ENCODE data around the gene SP1. TPM values are rescaled to one million over a fixed set of nuclear protein-coding genes. Genes with fewer than 3 reads are reported as not detected.

Gene SP1
- total and polyA plus RNA-seq, 2 experiments from 2014 or later: 11.1 to 68.4 TPM

- TF ChIP-seq, protein P1, sequence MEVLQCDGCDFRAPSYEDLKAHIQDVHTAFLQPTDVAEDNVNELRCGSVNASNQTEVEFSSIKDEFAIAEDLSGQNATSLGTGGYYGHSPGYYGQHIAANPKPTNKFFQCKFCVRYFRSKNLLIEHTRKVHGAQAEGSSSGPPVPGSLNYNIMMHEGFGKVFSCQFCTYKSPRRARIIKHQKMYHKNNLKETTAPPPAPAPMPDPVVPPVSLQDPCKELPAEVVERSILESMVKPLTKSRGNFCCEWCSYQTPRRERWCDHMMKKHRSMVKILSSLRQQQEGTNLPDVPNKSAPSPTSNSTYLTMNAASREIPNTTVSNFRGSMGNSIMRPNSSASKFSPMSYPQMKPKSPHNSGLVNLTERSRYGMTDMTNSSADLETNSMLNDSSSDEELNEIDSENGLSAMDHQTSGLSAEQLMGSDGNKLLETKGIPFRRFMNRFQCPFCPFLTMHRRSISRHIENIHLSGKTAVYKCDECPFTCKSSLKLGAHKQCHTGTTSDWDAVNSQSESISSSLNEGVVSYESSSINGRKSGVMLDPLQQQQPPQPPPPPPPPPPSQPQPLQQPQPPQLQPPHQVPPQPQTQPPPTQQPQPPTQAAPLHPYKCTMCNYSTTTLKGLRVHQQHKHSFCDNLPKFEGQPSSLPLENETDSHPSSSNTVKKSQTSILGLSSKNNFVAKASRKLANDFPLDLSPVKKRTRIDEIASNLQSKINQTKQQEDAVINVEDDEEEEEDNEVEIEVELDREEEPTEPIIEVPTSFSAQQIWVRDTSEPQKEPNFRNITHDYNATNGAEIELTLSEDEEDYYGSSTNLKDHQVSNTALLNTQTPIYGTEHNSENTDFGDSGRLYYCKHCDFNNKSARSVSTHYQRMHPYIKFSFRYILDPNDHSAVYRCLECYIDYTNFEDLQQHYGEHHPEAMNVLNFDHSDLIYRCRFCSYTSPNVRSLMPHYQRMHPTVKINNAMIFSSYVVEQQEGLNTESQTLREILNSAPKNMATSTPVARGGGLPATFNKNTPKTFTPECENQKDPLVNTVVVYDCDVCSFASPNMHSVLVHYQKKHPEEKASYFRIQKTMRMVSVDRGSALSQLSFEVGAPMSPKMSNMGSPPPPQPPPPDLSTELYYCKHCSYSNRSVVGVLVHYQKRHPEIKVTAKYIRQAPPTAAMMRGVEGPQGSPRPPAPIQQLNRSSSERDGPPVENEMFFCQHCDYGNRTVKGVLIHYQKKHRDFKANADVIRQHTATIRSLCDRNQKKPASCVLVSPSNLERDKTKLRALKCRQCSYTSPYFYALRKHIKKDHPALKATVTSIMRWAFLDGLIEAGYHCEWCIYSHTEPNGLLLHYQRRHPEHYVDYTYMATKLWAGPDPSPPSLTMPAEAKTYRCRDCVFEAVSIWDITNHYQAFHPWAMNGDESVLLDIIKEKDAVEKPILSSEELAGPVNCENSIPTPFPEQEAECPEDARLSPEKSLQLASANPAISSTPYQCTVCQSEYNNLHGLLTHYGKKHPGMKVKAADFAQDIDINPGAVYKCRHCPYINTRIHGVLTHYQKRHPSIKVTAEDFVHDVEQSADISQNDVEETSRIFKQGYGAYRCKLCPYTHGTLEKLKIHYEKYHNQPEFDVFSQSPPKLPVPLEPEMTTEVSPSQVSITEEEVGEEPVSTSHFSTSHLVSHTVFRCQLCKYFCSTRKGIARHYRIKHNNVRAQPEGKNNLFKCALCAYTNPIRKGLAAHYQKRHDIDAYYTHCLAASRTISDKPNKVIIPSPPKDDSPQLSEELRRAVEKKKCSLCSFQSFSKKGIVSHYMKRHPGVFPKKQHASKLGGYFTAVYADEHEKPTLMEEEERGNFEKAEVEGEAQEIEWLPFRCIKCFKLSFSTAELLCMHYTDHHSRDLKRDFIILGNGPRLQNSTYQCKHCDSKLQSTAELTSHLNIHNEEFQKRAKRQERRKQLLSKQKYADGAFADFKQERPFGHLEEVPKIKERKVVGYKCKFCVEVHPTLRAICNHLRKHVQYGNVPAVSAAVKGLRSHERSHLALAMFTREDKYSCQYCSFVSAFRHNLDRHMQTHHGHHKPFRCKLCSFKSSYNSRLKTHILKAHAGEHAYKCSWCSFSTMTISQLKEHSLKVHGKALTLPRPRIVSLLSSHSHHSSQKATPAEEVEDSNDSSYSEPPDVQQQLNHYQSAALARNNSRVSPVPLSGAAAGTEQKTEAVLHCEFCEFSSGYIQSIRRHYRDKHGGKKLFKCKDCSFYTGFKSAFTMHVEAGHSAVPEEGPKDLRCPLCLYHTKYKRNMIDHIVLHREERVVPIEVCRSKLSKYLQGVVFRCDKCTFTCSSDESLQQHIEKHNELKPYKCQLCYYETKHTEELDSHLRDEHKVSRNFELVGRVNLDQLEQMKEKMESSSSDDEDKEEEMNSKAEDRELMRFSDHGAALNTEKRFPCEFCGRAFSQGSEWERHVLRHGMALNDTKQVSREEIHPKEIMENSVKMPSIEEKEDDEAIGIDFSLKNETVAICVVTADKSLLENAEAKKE (CRISPR knock-in tag; IDR thresholded peaks at IDR 0.05): no peak
- TF ChIP-seq STAT1 (IDR thresholded peaks at IDR 0.05; ENCODE audit: unreplicated experiment) (no peak), REST (IDR thresholded peaks at IDR 0.05; ENCODE audit: unreplicated experiment) (no peak)
Measured at GRCh38 chr12:53332744-53333143, 47.2 kb upstream of the SP1 start (continued).

DNA sequence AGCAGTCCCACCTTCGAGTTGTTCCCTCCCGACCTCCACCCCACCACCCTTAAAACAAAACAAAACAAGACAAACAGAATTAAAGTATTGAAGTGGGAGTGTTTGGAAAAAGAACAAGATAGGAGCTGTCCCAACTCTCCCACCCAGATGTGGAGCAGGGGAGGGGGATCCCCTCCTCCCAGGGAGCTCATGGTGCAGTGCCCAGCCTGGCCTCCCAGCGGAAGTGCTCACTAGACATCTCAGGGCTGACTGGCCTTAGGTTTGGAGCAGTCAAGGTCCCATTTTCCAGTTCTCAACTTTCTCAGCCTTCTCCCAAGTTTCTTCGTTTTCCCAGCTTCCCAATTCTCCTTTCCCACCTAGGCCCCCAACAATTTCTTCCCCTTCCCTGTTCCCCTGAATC lies 46.7 kb upstream of the SP1 start:
- no peak overlapping the region for H3K4me2 ChIP-seq
- no peak for ATAC-seq
- no peak overlapping the region for H3K27ac Mint-ChIP-seq
- H3F3A ChIP-seq (replicated peaks; ENCODE audit: low read depth): no peaks in the 10 kb centered on the region
- peaks cover 45% of the 10 kb centered on the region for H3K27me3 ChIP-seq (ENCODE audit: insufficient read depth)
- H3K9me3 Mint-ChIP-seq: no peaks in the 10 kb centered on the region; the same call in 2 of the 3 replicates
- DNase-seq (ENCODE audit: low spot score): no peak
- no peak overlapping the region for H2AFZ ChIP-seq
- peaks cover 26% of the 10 kb centered on the region for H3K4me1 Mint-ChIP-seq
- no peaks in the 10 kb centered on the region for H3K79me2 ChIP-seq (replicated peaks; ENCODE audit: insufficient read depth)
- H3K4me3 Mint-ChIP-seq: no peak overlapping the region; the same call in 2 of the 3 replicates
- H3K36me3 ChIP-seq (ENCODE audit: insufficient read depth): no peaks in the 10 kb centered on the region
- peaks cover 26% of the 10 kb centered on the region for H3K27me3 Mint-ChIP-seq (ENCODE audit: insufficient read depth, low read depth, poor library complexity)
- H3K36me3 Mint-ChIP-seq (ENCODE audit: low read depth): no peaks in the 10 kb centered on the region
- no peaks in the 10 kb centered on the region for H3K9me2 ChIP-seq (ENCODE audit: insufficient read depth)
- H3K27ac ChIP-seq (ENCODE audit: low read depth): no peak overlapping the region
- no peaks in the 10 kb centered on the region for H4K20me1 ChIP-seq (replicated peaks; ENCODE audit: insufficient read depth)
- H3K4me3 ChIP-seq: no peak overlapping the region
- peaks cover 18% of the 10 kb centered on the region for H3K4me1 ChIP-seq (ENCODE audit: insufficient read depth)
- TF ChIP-seq NANOG (IDR thresholded peaks at IDR 0.05; ENCODE audit: borderline replicate concordance) (no peak), ETS1 (IDR thresholded peaks at IDR 0.05) (no peak)

Data from GM23338 (cell line).